Left renal cortex interstitium (tissue), 4 donors: ENCODE results near the gene RGL2. TPM values are rescaled to one million over a fixed set of nuclear protein-coding genes. Genes with fewer than 3 reads are reported as not detected.

Source experiments
- DNase-seq, 4 donors: peaks; one replicate each; pipeline ENCODE4 v3.0.0-alpha.2; 2013; ENCODE audit warnings: low read depth in 4 of 4, low spot score in 2 of 4, missing footprints in 1 of 4
- polyA plus RNA-seq, 4 donors: library from polyadenylated mRNA; unstranded; fragments of 120-200 nt; gene quantifications; one replicate each; pipeline ENCODE4 v1.2.1, GENCODE V29; 2013; ENCODE audit not compliant: insufficient read length in 4 of 4

RGL2 gene
- polyA plus RNA-seq, 4 donors = 93.2 to 150 (median 113) TPM

DNA sequence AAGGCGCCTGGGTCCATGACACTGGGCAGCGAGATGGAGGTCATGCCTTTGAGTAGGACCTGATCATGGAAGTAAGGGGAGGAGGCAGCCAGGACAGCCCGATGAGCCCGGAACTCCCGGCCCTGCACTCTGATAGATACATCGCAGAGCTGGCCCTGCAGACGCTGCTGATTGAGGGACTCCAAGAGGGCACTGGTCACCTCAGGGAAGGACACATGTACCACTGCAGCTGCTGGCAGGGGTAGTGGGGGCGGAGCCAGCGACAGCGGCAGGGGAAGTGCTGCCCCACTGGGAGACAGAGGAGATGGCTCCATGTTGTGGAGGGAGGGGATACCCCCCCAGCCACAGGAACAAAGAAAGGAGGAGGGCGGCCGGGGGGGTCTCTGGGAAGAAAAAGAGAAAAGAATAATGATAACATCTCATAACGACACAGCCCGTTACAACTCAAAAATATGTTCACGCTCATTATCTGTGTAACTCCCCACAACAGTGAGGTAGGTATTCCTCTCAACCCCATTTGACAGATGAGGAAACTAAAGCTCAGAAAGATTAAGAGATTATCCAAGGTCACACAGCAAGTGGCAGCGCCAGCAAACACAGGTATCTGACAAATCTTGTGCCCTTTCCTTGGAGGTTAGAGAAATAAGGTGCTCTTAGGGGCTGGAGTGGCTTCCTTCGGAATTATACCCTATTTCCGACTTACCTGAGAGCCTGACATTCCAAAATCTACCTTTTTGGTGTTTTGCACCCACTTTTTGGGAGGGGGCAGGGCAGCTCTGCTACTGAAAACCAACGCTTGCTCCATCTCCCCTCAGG is 18.1 kb upstream of the RGL2 start:
- no peak for DNase-seq

DNA sequence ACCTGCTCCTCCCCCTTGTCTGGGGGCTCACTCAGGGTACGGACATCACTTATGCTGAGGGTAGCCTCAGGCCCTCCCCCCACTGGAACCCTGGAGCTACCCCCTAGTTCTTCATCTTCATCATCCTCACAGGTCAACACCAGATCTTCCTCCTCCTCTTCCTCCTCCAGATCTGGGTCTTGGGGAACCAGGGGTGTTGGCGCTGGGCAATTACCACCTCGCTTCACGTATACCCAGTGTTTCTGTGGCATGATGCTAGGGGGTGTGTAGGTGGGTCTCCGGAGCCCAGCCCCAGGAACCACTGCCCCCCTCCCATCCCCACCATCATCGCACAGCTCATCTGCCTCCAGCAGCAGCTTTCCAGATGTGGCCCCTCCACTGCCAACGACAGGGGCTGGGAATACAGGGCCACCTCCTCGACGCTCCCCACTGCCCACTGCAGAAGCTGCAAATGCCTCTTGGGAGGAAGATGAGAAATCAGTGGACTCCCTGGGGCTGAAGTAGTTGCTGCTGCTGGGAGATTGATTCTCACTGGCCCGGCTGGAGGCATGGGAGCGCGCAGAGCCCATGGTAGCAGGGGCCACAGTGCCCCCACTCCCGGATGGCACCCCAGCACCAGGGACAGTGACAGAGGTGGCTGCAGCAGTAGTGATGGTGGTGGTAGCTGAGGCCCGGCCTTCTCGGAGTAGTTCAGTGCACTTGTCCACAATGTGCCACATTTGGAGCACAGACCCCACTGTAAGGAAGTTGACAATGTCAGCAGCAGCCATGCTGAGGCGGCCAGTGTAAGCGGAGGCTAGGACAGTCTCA is 17.3 kb upstream of the RGL2 start:
- no peak for DNase-seq

DNA sequence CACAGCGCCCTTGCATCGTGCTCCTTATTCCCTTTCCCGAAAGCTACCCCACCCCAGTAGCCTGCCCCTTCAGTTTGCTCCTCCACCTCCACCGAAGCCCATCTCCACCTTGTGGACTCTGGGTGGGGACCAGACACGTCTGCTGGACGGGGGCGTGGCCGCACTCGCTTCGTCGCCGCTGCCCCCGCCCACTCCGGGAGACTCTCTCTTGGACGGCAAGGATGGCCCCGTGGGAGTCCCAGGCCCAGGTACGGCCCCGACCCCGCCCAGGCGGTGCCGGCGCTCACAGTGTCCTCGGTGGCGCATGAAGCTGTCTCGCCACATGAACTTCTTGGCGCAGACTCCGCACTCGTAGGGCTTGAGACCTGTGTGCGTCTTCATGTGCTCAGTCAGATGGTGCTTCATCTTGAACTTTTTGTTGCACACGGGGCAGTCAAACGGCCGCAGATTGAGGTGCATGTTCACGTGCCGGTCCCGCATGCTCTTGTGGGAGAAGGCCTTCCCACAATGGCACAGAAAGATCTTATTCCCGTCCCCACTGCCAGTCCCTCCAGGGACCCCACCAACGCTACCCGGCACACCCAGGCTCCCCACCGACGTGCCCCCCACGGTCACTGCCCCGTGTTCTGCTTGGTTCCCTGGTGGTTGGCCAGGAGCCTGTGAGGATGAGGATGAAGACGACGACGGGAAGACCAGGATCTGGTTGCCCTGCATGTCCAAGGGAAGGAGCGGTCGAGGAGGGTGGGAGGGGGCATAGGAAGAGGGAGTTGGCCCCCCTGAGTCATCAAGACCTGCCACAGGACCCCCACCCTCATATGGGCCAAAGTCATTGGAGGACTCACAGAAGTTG is 16.4 kb upstream of the RGL2 start:
- DNase-seq = no peak

DNA sequence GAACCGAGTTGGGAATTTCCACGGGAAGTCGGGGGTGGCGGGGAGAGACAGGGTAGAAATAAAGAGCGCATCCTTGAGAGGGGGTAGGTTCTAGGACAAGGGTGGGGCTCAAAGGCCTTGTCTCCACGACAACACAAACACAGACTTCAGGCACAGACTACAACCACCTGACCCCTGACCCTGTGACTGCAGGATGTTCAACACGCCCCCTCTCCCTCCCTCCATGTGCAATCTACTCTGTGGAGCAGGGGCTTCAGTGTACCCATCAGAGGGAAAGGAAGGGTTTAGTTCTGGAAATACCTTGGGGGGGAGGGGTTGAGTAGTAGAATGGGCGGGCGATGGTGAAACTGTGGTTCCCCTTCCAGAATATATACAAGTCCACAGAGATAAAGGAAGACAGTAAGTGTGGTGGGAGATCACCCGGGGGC is 15.8 kb upstream of the RGL2 start:
- DNase-seq = peak in 1 of 4 donors; percentile 51

DNA sequence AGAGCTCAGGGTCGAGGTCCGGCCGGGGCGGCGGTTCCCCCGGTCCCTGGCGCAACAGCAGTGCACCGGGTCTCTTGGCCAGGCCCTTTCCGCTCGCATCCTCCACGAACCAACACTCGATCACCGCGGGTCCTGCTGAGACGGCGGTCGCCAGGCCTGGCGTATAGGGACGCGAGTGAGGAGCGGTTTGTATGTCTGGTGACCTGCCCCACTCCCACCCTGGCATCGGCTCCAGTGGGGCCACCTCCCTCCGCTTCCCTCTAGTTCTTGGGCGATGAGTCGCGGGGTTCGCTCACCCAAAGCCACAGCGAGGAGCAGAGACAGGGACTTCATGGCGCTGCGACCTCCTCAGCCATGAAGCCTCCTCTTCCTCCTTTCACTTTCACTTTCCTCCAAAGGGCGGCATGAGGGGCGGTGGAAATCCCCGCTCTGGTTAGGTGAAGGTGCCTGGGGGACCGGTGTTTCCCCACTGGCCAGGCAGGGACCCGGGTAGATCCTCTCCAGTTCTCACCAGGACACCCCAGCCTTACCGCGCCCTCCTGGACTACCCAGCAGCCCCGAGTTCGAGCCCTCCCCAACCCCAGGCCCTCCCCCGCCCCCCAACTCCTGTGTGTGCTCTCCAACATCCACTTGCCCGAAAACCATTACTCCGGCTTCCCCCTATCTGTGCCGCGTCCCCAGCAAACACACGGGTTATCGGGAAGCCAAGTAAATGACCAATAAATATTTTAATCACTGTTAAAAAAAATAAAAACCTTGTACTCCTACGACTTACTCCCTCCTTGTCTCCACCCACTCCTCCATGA is 15.2 kb upstream of the RGL2 start, which contains the start of gene TAPBP:
TAPBP (minus strand) TSS at position 370 of the 806 bp plus-strand sequence; CDS start at position 333, 37 bp downstream.
- peak in 1 of 4 donors; percentile 60 for DNase-seq

DNA sequence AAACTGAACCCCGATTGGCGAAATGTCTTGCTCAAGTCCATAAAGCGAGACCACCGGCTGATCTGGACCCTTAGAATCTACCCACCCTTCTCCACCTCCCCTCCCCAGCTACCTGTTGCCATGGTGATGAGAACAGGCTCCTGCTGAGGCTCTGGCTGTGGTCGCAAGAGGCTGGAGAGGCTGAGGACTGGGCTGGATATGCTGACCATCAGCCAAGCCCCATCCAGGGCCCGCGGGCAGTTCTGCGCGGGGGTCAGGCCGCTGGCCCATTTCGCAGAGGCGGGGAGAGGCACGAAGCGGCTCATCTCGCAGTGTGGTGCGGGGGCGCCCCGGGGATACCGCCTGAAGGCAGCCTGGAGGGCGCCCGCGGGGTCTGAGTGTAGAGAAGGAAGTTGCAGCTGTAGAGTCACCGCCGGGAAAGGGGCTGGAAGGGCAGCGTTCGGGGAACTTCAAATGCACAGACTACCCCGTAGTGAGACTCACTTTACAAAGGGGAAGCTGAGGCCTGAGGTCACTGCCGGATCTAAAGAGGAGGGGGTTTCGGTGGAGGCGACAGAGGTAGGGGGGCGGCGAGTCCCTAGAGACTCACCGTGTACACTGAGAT is 14.5 kb upstream of the RGL2 start:
- DNase-seq = no peak

DNA sequence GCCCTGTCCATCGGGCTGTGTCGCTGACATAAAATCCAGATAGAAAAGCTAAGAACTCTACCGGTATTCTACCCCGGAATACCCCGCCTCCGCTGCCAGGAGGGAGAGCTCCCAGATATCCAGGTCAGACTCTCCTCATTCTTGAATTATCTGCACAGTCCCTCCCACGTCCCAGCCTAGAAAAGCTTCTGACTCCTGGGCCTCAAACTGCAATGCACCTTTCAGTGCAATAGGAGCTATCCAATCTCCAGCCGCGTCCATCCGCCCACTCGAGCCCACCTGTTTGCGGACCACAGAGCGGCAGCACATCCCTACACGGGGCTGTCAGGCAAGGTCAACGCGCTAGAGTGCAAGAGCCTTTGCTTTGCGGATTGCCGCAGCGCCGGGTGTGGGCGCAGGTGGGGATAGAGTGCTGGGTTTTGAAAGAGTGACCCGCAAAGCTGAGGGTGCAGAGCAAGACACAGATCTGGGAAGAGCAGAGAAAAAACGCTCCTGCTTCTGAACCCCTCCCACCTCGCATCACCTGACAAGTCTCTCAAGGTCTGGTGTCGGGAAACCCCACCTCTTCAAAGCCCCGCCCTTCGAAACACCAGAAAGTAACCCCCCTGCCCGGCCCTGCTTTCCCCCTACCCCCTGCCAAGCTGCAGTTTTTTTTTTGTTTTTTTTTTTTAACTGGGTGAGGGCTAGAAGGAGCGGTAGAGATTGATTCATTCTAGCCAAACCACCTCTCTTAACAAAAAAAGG is 13.8 kb upstream of the RGL2 start:
- peak in 1 of 4 donors; percentile 29 for DNase-seq

DNA sequence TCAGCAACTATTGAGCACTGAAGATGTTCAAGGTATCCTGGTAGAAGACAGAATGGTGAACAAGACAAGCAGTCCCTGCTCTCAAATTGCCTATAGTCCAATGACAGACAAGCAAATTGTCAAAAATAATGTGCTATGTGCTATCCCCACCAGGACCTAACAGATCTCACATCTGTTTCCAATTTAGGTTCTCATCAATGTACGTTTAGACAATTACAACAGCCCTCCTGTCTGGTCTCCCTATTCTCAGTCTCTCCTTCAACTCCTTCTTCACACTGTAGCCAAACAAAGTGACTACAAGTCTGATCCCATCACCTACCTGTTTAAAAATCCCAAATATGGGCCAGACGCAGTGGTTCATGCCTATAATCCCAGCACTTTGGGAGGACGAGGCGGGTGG is 7.6 kb upstream of the RGL2 start:
- no peak for DNase-seq

DNA sequence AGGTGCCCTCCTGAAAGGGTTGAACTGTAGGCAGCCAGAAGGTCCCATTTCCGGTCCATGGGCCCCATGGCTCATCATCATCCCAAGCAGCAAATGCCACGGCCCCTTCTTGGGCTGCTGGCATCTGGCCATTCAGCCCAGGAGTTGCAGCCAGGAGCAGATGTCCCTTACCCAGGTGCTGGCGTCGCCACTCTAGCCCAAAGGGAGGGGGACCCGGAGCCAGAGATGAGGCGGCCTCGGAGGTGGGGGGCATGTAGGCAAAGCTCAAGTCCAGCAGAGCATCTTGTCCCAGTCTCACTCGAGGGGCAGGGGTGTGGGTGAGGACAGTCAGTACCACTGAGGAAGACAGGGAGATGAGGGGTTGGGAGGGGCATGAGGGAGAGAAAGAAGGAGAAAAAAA is 6.3 kb upstream of the RGL2 start:
- no peak for DNase-seq

DNA sequence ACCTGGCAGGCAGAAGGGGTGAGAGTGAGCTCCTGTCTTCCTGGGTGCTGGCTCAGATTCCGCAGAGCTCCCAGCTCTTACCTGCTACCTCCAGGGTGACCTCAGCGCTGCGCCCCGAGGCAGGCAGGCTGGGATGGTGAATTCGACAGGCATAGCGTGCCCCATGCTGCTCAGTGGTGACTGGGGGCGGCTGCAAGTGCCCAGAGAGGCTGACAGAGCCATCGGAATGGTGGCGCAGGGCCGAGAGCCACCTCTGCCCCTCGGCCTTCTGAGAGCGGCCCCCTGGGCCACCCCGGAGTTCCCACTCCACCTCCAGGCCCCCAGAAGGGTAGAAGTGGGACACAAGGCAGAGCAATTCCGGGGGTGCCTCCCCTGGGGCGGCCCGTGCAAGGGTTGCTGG is 5.5 kb upstream of the RGL2 start:
- DNase-seq = no peak

DNA sequence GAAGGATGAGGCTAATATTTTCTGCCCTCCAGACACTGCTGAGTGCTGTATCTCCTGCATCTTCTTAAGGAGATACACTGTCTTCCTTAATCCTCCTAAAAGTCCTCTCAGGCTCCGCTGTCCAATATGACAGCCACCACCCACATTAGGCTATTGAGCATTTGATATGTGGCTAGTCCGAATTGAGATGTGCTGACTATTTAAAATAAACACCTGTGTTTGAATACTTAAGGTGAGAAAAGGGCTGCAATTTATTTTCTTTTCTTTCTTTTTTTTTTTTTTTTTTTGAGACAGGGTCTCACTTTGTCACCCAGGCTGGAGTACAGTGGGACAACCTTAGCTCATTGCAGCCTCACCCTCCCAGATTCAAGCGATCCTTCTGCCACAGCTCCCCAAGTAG is 3.1 kb upstream of the RGL2 start:
- no peak for DNase-seq

DNA sequence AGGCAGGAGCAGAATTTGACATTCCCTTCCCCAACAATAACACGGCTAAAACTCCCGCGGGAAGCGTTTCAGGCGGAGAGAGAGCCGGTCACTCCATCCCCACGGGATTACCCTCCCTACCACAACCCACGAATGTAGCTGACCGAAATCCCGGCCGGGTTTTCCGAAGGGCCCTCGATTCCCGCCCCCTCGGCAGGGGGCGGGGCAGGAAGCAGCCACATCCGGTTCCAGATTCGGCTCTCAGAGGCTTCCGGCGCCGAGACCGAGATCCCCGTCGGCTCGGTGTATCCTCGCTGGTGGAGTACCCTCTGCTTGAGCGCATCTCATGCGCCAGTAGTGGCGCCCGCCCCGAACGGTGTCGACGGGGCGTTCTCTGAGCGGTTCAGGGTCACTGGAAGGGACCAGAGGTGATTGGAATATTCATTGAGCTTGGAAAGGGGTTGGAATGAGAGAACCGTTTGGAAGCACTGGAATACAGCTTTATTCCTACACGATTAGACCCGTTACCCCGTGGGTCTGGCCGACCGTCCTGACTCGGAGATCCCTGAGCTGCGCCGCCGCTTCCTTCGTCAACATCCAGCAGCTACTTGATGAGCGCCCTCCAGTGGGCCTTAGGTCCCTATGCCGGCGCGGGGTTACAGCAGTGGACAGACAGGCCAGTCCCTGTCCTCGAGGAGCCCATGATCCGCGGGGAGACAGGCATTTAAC is 649 bp upstream of the RGL2 start:
- peak in 1 of 4 donors; percentile 90 for DNase-seq

DNA sequence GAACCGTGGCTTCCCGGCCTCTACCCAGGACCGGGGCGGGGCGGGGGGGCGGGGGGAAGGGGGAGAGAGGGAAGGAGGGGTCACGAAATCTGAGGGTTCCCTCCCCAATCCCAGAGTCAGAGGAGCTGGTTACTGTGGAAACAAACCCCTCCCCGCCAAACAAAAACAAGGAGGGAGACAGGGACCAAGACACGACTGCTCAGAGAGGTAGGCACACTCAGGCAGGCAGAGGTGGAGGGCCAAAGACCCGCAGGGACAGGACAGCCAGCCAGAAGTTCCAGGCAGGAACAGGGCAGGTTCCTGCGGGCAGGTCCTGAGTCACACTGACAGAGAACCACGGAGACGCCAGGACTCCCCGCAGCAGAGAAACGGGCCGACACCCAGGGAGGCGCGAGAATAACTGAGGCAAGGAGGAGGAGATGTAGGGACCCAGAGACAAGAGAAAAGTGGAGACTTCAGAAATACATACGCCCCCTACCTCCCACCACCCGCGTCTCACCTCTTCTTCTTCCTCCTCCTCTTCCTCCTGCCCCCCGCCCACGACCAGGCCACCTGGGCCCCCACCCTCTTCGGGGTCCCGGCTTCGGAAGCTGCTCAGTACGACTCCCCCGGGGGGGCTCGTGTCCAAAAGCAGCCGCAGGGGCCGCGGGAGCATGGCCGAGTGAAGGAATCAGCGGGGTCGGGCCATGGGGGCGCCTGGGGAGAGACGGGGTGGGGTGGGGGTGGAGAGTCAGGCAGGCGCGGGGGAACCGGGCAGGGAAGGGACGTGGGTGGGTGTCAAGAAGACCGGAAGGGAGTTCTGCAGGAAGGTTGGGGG is 578 bp downstream of the RGL2 start:
- DNase-seq = peak in 1 of 4 donors; percentile 41

DNA sequence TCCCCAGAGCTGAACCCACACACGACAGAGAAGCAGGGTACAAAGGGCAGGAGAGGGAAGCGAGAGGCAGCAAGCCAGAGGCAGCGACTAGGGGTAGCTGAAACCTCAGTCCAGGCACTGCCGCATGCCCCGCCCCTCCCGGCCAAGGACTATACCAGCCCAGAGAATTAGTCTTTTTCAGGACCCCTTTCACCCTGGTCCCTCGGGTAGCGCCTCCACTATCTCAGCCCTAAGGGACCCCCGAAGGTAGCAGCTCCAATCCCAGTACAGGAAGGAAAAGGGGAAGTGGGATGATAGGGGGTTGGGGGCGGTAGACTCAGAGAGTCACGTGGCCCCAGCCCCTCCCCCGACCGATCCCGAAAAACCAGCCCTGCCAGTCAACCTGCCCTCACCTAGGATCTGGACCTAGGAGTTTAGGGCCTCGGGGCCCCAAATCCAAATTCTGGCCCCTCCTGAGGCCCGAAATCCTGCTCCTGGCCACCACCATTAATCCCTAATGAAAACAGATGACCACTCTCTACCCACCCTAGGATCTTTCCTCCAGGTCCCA is 1.3 kb downstream of the RGL2 start:
- DNase-seq = no peak

DNA sequence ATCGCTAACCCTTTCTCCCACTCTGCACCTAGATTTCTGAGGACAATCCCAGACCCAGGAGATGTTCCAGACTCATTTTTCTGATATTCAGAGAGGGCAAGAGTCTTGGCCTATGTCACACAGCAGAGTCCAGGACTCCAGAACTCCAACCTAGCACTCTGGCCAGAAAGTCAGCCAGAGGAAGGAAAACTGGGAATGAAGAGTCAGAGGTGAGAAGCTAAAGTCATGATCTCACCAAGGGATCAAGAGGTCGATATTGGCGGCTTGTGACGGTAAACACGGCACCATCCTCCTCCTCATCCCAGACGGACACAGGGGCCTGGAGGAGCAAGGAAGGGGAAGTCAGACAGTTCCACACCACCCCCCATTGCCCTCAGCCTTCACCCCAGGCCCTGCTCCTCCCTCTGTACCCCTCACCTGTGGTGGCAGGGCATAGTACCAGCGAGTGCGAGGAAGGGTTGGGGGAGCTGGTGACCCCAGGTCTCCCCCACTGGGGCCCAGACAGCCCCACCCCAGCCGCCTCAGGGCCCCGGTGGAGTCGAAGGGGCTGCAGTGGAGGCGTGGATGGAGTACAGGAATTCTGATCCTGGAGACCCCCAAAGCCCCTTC is 1.8 kb downstream of the RGL2 start:
- no peak for DNase-seq

DNA sequence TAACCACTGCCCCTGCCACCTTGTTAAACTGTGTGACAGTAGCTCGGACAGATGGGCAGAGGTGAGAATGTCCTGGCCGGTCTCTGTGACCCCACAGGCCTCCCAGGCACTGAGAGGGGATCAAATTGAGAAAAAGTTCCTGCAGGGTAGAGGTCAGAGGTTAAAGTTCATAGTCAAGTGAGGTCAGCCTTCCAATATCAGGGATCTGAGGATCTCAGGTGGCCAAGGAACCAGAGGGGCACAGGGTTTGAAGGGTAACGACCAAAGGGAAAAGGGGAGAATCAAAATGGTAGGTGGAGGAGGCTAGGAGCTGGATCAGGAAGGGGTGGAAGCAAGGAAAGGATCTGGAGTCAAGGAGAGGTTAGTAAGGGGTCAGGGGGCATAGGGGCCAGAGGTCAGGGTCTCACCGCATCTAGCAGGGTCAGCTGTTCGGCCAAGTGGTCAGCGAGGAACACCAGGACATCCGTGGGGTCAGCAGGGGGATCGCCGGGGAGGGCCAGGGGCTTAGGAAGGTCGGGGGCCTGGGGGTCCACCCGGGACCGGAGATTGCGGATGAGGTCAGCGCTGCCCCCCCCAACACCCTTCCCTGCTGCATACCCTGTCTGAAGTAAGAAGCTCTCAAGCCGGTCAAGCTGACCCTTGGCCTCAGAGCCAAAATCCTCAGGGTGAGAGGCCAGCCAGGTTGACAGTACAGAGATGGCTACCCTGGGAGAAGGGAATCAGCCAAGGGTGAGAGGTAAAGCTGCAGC is 2.9 kb downstream of the RGL2 start:
- no peak for DNase-seq
